GM21737 (cell line): ENCODE measurements around the gene RIIAD1.
"Not testable (repeated sequence)": the region's sequence is repeated elsewhere in the genome, so short reads cannot be mapped to it uniquely, and the experiment has no call there.

Experiments
- ATAC-seq: cut with Tn5 transposase; IDR thresholded peaks from one replicate; pipeline ENCODE4 v1.9.1; 2021; ENCODE audit warnings: mild to moderate bottlenecking, moderate library complexity; ENCODE audit not compliant: unreplicated experiment

RIIAD1 gene

DNA sequence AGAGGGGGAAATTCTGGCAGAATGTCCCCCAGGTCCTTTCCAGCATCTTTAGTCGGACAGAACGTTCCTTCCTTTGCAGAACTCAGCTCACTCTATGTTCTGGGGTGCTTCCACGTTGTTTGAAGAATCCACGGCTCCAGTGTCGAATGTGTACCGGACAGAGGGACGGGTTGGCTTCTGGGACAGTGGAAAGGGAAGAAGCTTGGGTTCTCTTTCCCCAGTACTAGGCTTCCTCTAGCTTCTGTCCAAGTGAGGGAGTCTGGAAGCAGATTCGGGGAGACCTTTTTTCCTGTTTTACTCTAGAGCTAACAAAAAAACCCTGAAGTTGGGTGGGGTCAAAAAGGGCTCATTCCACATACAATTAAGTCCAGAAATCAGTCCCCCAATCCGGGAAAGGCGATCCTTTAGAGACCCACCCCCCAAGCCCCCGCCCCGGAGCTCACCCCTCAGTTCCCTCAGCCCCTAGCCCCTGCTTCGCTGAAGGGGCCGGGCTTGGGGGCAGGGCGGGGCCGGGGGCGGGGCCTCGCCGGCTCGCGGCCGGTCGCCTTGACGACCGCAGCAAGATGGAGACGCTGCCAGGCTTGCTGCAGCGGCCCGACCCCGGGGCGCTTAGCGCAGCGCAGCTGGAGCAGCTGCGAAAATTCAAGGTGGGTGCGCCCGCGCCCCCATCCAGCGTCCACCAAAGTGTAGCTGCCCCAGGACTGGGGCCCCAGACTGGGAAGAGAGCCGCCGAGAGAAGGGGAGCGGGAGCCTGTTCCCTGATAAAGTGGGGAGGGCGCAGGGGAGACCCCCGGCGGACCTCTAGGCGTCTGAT lies at the start of gene RIIAD1:
Gene RIIAD1, plus strand, starts transcription at position 549 of the 814 bp plus-strand sequence. Its CDS starts 15 bp downstream, at position 564.
- ATAC-seq = no peak

- no peak for ATAC-seq
These were observed 47.9 kb upstream of the RIIAD1 start for GRCh38 chr1:151673407-151673806.

DNA sequence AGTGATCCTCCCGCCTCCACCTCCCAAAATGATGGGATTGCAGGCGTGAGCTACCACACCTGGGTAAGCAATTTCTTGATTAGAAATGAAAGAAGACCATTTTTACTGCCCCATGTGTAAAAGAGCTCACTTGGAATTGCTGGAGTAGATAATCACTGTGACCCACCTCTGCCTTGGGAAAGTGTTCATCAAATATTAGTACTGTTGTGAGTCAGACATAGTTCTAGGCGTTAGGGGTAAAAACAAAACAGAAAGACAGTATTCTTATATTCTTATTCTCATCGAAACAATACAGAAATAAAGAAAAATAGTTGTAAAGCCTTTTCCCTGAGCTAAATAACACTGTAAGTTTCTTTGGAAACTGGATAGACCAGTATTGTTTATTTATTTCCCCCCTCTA lies 40.9 kb upstream of the RIIAD1 start:
- no peak for ATAC-seq

GRCh38 chr1:151680826-151681225 lies 40.5 kb upstream of the RIIAD1 start:
- no peak for ATAC-seq

- no peak for ATAC-seq
These were observed 39.4 kb upstream of the RIIAD1 start for GRCh38 chr1:151681923-151682322.

GRCh38 chr1:151682901-151683300 lies 38.4 kb upstream of the RIIAD1 start:
- not testable (repeated sequence) for ATAC-seq

GRCh38 chr1:151684128-151684527 lies 37.2 kb upstream of the RIIAD1 start:
- ATAC-seq = no peak

GRCh38 chr1:151686561-151686960 lies 34.8 kb upstream of the RIIAD1 start:
- no peak for ATAC-seq

- ATAC-seq = no peak
These were observed 31.8 kb upstream of the RIIAD1 start for GRCh38 chr1:151689494-151689893.

- ATAC-seq = no peak
These were observed 29.1 kb upstream of the RIIAD1 start for GRCh38 chr1:151692226-151692625.

GRCh38 chr1:151693057-151693651 lies 28.2 kb upstream of the RIIAD1 start:
- ATAC-seq = no peak

DNA sequence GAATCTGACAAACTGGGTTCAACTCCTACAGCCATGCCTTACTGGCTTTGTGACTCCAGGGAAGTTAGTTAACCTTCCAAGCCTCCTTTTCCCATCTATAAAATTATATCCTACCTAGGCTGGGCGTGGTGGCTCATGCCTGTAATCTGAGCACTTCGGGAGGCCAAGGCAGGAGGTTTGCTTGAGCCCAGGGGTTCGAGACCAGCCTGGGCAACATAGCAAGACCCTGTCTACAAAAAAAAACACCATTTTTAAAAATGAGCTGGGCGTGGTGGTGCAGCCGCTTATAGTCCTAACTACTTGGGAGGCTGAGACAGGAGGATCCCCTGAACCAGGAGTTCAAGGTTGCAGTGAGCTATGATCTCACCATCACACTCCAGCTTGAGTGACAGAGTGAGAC lies 19.8 kb upstream of the RIIAD1 start:
- no peak for ATAC-seq

GRCh38 chr1:151702936-151703335 lies 18.4 kb upstream of the RIIAD1 start:
- ATAC-seq = no peak

DNA sequence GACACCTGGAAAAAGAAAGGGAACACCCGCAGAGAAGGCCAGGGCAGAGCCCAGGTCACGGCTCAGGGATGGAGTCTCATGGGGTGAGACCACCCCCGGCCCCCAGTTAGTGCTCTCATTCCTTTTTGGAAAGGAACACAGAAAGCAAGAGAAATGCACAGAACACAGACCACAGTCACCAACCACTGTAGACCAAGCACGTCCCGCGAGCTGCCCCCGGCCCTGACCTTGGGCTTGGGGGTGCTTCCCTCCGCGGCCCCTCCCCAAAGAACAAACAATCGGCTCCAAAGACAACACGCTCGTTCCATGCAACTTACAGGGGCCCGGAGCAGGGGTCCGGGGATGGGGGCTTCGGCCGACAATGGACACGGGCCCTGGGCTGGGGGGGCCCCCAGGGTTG lies 17.5 kb upstream of the RIIAD1 start:
- no peak for ATAC-seq

DNA sequence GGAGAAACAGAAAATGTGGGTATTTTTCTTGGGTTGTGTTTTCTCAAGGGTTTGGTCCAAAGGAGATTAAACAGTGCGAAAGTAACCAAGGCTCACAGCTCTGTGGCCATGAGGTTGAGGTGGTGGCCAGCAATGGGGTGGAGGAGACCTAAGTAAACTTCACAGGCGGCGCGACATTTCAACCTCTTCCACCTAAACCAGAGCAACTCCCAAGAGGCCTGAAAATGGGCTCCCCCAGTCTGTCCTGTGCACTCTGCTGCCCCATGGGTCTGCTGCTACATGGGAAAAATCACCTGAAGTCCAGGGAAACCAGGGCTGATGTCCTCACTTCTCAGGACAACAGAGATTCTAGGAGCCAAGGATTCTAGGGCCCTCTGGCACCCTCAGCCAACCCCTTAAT lies 17.1 kb upstream of the RIIAD1 start:
- ATAC-seq = no peak

DNA sequence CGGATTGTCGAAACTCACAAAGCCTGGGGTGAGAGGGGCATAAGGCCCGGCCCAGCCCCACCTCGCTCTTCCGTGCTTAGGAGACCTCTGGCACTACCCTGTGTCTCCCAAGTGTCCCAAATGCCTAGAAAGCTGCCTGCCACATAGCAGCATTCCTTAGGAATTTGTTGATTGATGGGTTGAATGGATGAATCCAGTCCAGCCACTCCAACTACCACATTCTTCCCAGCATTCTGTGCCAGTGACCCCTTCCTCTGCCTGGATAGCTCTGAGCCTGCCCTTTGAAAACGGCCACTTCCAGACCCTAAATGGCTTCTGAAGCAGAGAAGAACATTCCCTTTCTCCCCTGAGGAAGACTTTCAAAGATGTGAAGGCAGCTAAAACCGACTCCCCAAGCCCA lies 16.2 kb upstream of the RIIAD1 start:
- no peak for ATAC-seq

DNA sequence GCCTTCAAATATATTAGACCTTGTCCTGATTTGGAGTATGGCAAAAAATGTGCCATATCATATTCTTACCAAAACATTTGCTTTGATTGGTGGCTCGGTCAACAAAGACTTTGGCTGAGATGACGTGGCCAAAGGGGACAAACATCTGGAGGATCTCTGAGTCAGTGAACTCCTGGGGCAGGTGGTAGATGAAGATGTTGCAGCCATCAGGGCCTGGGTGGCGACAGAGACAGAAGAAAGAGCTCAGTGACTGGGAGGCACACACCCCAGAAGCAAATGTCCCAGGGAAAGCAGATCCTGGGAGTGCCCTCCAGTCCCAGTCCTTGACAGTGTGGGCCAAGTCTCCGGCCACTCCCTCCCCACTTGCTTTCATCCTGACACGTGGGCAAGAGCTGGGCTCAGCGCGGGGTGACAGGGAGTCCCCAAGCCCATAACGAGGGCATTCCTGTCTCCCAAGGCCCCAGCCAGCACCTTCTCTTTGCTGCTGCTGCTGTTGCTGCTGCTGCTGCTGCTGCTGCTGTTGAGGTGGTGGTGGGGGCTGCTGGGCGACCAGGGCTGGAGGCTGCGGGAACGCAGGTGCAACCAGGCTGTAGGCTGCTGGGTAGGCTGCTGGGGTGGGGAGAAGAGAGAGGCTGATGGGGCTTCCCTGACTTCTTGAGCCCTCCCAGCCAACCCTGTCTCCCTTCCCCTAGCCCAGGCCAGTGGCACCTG lies 15.4 kb upstream of the RIIAD1 start:
- no peak for ATAC-seq

GRCh38 chr1:151706464-151707415 lies 14.6 kb upstream of the RIIAD1 start:
- ATAC-seq = no peak

GRCh38 chr1:151707541-151708065 lies 13.7 kb upstream of the RIIAD1 start:
- ATAC-seq = no peak

GRCh38 chr1:151708891-151709290 lies 12.4 kb upstream of the RIIAD1 start:
- ATAC-seq = no peak
